C4-2B (cell line): Measurements from ENCODE around the gene IRF2BP2.

Experiments
- ZFX ChIP-seq: fragments of 450-650 bp; IDR thresholded peaks from 2 replicates; pipeline ENCODE4 v1.6.1; 2017
- TF ChIP-seq, protein P1 (sequence below): fragments of 450-650 bp; conservative IDR thresholded peaks from 2 replicates; pipeline ENCODE4 v1.5.1; 2017; ENCODE audit warnings: mild to moderate bottlenecking

DNA sequence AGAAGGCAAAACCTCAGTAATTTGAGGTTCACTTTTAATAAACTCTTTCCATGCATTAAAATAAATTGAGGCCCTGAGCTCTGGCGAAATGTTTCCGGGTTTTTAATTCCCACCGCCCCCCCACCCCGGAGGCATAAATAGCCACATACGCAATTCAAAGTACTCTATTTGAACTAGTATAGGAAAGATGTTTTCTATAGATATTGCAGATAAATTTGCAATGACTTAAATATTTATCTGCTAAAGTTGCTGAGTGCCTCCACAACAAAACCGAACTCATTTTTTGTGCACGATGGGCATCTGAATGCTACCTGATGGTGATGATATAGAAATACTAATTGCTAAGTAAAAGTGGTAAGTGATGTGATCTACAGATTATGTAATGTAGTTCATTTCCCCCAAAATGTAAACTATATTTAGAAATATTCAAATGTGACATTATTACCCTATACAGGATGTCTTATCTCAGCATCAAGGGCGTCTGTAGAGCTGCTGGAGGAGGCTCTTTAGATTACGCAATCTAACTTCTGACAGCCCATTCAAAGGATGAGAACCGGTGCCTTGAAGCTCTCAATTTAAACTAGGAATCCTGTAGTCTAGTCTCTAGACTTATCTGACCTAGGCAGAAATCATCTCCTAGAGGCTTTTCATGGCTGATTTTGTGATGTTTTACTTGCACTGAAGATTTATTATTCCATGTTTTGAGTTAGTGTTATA, 8.5 kb downstream of the IRF2BP2 start:
- TF ChIP-seq, protein P1, sequence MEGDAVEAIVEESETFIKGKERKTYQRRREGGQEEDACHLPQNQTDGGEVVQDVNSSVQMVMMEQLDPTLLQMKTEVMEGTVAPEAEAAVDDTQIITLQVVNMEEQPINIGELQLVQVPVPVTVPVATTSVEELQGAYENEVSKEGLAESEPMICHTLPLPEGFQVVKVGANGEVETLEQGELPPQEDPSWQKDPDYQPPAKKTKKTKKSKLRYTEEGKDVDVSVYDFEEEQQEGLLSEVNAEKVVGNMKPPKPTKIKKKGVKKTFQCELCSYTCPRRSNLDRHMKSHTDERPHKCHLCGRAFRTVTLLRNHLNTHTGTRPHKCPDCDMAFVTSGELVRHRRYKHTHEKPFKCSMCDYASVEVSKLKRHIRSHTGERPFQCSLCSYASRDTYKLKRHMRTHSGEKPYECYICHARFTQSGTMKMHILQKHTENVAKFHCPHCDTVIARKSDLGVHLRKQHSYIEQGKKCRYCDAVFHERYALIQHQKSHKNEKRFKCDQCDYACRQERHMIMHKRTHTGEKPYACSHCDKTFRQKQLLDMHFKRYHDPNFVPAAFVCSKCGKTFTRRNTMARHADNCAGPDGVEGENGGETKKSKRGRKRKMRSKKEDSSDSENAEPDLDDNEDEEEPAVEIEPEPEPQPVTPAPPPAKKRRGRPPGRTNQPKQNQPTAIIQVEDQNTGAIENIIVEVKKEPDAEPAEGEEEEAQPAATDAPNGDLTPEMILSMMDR = no peak
- TF ChIP-seq ZFX = no peak
